GM18861 (cell line): ENCODE data around the gene SLC10A7.

Experiments used
- ATAC-seq: cut with Tn5 transposase; IDR thresholded peaks from one replicate; pipeline ENCODE4 v1.9.1; 2021; ENCODE audit not compliant: unreplicated experiment

Gene SLC10A7

GRCh38 chr4:146442801-146443200 lies 78.9 kb downstream of the SLC10A7 start:
- ATAC-seq, result no peak

- no peak for ATAC-seq
These were observed 81.7 kb downstream of the SLC10A7 start for GRCh38 chr4:146439999-146440398.

DNA sequence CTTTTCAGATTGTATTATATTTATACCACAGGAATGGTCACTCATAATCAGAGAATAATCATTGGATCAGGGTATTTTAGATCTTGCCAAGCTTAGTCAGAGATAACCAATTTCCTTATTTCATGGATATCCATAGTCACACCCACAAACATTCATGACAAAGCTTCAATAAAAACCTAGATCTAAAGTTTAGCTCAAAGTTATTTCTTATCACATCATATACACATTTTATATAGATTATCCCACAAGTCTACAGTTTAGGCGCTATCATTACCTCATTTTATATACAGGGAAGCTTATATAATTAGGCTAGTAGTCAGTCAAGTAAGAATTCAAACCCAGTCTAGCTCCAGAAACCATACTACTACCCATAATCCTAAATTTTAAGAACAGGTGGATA lies 82.3 kb downstream of the SLC10A7 start:
- ATAC-seq, result no peak

GRCh38 chr4:146437778-146438177 lies 84.0 kb downstream of the SLC10A7 start:
- no peak for ATAC-seq

GRCh38 chr4:146436423-146437162 lies 85.1 kb downstream of the SLC10A7 start:
- no peak for ATAC-seq

GRCh38 chr4:146435962-146436361 lies 85.8 kb downstream of the SLC10A7 start:
- ATAC-seq, result no peak

- no peak for ATAC-seq
These were observed 89.7 kb downstream of the SLC10A7 start for GRCh38 chr4:146432065-146432464.

DNA sequence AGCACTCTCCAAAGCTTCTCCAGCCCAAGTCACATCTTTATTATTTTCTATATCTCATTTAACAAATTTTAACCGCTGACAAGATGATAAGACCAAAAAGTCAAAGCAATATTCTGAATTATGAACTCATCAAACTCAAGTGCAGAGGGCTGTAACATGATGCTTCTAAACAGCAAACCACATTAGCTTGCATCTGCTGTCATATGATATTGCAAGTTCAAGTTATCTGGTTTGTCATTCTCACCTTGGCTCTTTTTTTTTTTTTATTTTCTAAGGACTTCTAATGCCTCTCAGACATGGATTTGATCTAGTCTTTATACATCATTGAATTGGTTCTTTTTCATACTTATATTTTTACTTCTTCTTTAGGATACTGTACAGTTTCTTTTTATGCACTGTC lies 93.4 kb downstream of the SLC10A7 start:
- ATAC-seq, result no peak

- no peak for ATAC-seq
These were observed 103.9 kb downstream of the SLC10A7 start for GRCh38 chr4:146417822-146418221.

DNA sequence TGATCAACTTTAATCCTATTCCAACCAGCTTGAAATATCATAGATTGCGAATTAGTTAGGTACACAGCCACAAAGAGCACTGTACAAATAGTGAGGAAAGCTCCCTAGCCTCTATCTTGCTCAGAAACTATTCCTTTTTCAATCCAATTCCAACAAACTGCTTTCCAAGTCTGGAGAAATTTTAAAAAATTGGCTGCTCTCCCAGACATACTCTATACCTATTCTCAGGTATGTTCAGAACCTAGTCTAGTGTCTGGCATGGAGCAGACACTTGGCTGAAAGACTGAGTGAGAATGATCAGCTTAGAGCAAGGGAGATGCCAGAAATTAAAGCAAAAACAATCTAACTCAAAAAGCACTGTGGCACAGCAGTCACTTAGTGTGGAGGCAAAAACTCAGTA lies 105.9 kb downstream of the SLC10A7 start:
- ATAC-seq, result no peak

DNA sequence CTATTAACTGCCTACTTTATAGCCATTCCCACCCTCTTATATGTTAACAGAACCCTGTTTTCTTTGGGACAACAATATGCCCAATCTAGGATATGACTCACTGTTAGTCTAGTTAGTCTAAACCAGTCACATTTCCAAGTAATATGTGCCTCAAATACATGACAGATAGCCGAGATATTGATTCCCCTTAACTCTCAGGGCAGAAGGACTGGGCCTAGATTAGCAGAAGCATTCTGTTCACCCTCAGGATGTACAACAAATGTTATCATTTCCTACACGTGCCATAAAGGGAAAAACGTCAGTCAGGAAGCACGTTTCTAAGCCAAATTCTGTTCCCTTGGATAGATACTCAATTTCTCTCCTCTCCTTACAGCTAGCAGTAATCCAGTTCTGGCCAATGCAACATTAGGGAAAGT lies 114.1 kb downstream of the SLC10A7 start:
- ATAC-seq, result no peak

DNA sequence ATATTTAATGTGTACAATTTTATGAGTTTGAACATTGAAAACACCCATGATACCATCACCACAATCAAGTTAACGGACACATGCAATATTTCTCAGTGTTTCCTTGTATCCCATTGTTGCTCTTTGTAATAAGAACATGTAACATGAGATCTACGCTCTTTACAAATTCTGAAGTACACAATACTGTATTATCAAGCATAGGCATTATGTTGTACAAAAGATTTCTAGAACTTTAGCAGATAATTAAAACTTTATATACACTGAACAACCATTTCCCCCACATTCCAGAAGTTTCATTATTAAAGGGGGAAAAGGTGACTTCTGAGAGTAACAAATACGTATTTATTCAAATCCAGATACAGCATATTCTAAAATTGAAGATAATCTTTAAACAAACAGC lies 114.5 kb downstream of the SLC10A7 start:
- no peak for ATAC-seq

- no peak for ATAC-seq
These were observed 120.5 kb downstream of the SLC10A7 start for GRCh38 chr4:146401274-146401673.

DNA sequence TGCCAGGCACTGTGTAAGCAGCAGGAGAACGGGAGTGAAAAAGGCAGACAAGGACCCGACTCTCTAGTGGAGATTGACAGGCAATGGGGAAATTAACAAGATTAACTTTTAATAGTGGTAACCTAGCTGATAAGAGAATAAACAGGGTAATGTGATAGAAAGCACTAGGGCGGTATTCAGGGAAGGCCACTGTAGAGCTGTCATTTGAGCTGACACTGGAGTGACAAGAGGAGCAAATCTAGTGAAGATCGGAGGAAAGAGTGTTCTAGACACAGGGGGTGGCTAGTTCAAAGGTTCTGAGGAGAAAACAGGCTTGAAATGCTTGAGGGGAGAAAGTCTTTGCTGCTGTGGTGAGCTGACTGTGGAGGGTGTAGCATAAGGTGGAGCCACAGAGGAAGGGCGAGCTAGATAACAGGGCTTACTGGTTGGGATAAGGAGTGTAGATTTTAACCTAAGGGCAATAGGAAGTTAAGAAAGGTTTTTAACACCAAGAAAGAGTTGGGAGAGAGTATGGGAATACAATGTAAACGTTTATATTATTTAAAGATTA lies 122.8 kb downstream of the SLC10A7 start:
- no peak for ATAC-seq

GRCh38 chr4:146398404-146398803 lies 123.3 kb downstream of the SLC10A7 start:
- ATAC-seq, result no peak

GRCh38 chr4:146389561-146389960 lies 132.2 kb downstream of the SLC10A7 start:
- ATAC-seq, result no peak

DNA sequence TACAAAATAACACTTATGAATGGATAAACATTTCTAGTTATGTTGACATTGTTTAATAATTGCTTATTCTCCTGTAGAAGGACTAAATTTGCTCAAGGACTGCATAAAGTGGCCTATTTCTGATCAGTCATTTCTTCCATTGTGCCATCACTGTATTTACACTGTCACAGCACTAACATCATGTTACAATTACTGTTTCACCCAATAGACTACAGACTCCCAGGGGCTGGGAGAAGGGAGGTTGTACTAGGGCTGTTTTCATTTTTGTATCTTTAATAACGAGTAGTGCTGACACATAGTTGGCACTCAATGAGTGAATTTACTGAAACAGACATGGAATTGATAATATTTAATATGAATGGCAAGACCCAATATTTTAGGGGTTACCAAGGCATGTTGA lies 139.5 kb downstream of the SLC10A7 start:
- ATAC-seq, result no peak

DNA sequence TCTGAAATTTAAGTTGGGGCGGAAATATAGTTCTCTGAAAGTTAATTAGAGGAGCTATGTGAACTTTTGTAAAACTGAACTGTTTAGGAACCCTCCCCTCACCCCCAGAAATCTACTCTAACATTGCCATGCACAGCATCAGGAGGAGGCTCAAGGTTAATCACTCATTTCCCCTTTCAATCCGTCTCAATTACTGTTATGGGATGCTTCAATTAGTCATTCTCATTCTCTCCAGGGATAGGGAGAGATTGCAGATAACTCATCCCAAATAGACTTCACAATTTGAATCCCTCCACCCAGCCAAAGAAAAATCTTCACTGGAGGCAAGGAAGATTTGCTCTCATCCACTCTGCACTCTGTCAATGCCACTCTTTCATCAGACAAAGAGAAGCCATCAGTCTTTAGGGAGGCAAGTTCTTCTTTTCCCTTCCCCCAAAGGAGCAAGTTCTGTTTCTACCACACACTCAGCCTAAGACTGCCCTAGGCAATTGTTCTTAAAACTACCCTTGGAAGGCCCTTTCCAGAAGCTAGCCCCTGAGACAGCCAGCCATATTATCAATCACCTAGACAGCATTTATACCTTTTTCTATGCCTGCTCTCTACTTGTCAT lies 140.4 kb downstream of the SLC10A7 start:
- no peak for ATAC-seq

GRCh38 chr4:146379744-146380143 lies 142.0 kb downstream of the SLC10A7 start:
- no peak for ATAC-seq

- ATAC-seq, result no peak
These were observed 149.9 kb downstream of the SLC10A7 start for GRCh38 chr4:146371812-146372211.

GRCh38 chr4:146370841-146371240 lies 150.9 kb downstream of the SLC10A7 start:
- no peak for ATAC-seq

GRCh38 chr4:146369446-146369845 lies 152.3 kb downstream of the SLC10A7 start:
- no peak for ATAC-seq
